H1 (cell line): ENCODE results near the gene TMEM235. TPM values are rescaled to one million over a fixed set of nuclear protein-coding genes. Genes with fewer than 3 reads are reported as not detected.

Experiments used
- CTCF ChIA-PET: fragments of 300-600 bp; sonication (Branson Sonifier 250); formaldehyde crosslinking; loops from one replicate; lab custom pipeline; 2021; ENCODE audit not compliant: partially characterized antibody; lab: Charles Lee
- POLR2A ChIA-PET: fragments of 300-600 bp; sonication (Branson Sonifier 250); formaldehyde crosslinking; loops from one replicate; lab custom pipeline; 2021; ENCODE audit warnings: inconsistent platforms; ENCODE audit not compliant: partially characterized antibody; lab: Charles Lee
- DNase-seq, 2 experiments: peaks; one replicate each; pipeline versions ENCODE4 v3.0.0 to v3.0.0-alpha.2; 2010 to 2022; ENCODE audit warnings: low spot score in 2 of 2, low read depth in 1 of 2, mixed read lengths in 1 of 2
- FAIRE-seq: peaks from 2 replicates; lab custom pipeline; 2011; peaks lifted over from hg19 to GRCh38; lab: Jason Lieb, UNC
- H2AFZ ChIP-seq: 2 replicates; pipeline ENCODE4 v1.8.1; 2012; ENCODE audit warnings: low read length, inconsistent platforms
- H2AK5ac ChIP-seq: 2 replicates; pipeline ENCODE4 v1.6.1; 2013; ENCODE audit warnings: low read depth, low read length
- H2BK120ac ChIP-seq: replicated peaks from 2 replicates; pipeline ENCODE3; 2013; ENCODE audit warnings: low read depth, low read length, inconsistent platforms
- H2BK12ac ChIP-seq: 2 replicates; pipeline ENCODE4 v1.6.1; 2013; ENCODE audit warnings: low read depth, low read length
- H2BK15ac ChIP-seq: 2 replicates; pipeline ENCODE4 v1.6.1; 2013; ENCODE audit warnings: low read length
- H2BK20ac ChIP-seq: 2 replicates; pipeline ENCODE4 v1.6.1; 2013; ENCODE audit warnings: low read length
- H2BK5ac ChIP-seq: 2 replicates; pipeline ENCODE4 v1.6.1; 2013; ENCODE audit warnings: low read depth, low read length
- H3K14ac ChIP-seq: 2 replicates; pipeline ENCODE4 v1.6.1; 2013; ENCODE audit warnings: inconsistent platforms; ENCODE audit not compliant: insufficient read length
- H3K18ac ChIP-seq: 2 replicates; pipeline ENCODE4 v1.6.1; 2013; ENCODE audit warnings: low read length; ENCODE audit errors: extremely low read depth
- H3K23ac ChIP-seq: 2 replicates; pipeline ENCODE4 v1.6.1; 2013; ENCODE audit warnings: inconsistent platforms; ENCODE audit not compliant: insufficient read length
- H3K23me2 ChIP-seq: 2 replicates; pipeline ENCODE4 v1.6.1; 2013; ENCODE audit warnings: low read depth, low read length
- H3K27ac ChIP-seq: 2 replicates; pipeline ENCODE4 v1.6.1; 2011; ENCODE audit warnings: low read depth, low read length, inconsistent platforms
- H3K27me3 ChIP-seq, 4 experiments: replicated peaks in 1 of 4; 1 replicate in 1 of 4; 2 replicates in 3 of 4; pipeline versions ENCODE4 v1.6.1 to v1.8.1; 2011 to 2013; ENCODE audit warnings: low read length in 3 of 4, mild to moderate bottlenecking in 3 of 4, inconsistent platforms in 2 of 4, mixed read lengths in 2 of 4, moderate library complexity in 1 of 4; ENCODE audit not compliant: control insufficient read depth in 3 of 4, insufficient read depth in 3 of 4; ENCODE audit errors: extremely low read depth in 1 of 4
- H3K36me3 ChIP-seq, 4 experiments: 2 replicates each; pipeline versions ENCODE4 v1.6.1 to v1.8.1; 2011 to 2013; ENCODE audit warnings: mild to moderate bottlenecking in 4 of 4, low read length in 3 of 4, moderate library complexity in 2 of 4, control low read depth in 1 of 4, inconsistent platforms in 1 of 4; ENCODE audit not compliant: insufficient read depth in 4 of 4, control insufficient read depth in 2 of 4
- H3K4ac ChIP-seq: replicated peaks from 2 replicates; pipeline ENCODE3; 2013; ENCODE audit warnings: low read length, low read depth, mixed read lengths, inconsistent platforms; ENCODE audit not compliant: insufficient read length
- H3K4me1 ChIP-seq, 4 experiments: replicated peaks in 1 of 4; 1 replicate in 1 of 4; 2 replicates in 3 of 4; pipeline versions ENCODE4 v1.6.1 to v1.8.1; 2011 to 2013; ENCODE audit warnings: low read length in 3 of 4, inconsistent platforms in 2 of 4, mixed read lengths in 1 of 4; ENCODE audit not compliant: insufficient read depth in 4 of 4, control insufficient read depth in 3 of 4
- H3K4me2 ChIP-seq, 2 experiments: 2 replicates each; pipeline versions ENCODE4 v1.6.1 to v1.8.1; 2011 to 2013; ENCODE audit warnings: low read depth in 2 of 2, low read length in 2 of 2, control low read depth in 1 of 2, inconsistent platforms in 1 of 2, mild to moderate bottlenecking in 1 of 2; ENCODE audit not compliant: insufficient read depth in 1 of 2
- H3K4me3 ChIP-seq, 4 experiments: fragments of 200-600, 300-600 bp in 1 of 4; sonication (generic), shearing (Covaris generic), sonication (Bioruptor Twin) in 1 of 4; 2 replicates each; pipeline versions ENCODE4 v1.5.1 to v1.8.1; 2011 to 2016; ENCODE audit warnings: low read length in 4 of 4, low read depth in 3 of 4, control low read depth in 2 of 4, inconsistent platforms in 2 of 4, mild to moderate bottlenecking in 2 of 4, mixed read lengths in 1 of 4, moderate library complexity in 1 of 4; ENCODE audit not compliant: insufficient read depth in 2 of 4; ENCODE audit errors: extremely low read depth in 1 of 4
- H3K56ac ChIP-seq: replicated peaks from 2 replicates; pipeline ENCODE3; 2013; ENCODE audit warnings: low read depth, mild to moderate bottlenecking, mixed read lengths, low read length, inconsistent platforms; ENCODE audit not compliant: insufficient read length
- H3K79me1 ChIP-seq: 2 replicates; pipeline ENCODE4 v1.6.1; 2013; ENCODE audit warnings: low read depth, low read length, control low read depth
- H3K79me2 ChIP-seq, 2 experiments: 2 replicates each; pipeline versions ENCODE4 v1.6.1 to v1.8.1; 2012 to 2013; ENCODE audit warnings: low read length in 2 of 2, mild to moderate bottlenecking in 2 of 2, inconsistent platforms in 1 of 2; ENCODE audit not compliant: insufficient read depth in 2 of 2, control insufficient read depth in 1 of 2
- H3K9ac ChIP-seq, 4 experiments: replicated peaks in 1 of 4; 1 replicate in 1 of 4; 2 replicates in 3 of 4; pipeline versions ENCODE4 v1.6.1 to v1.8.1; 2011 to 2013; ENCODE audit warnings: low read depth in 3 of 4, low read length in 3 of 4, control low read depth in 2 of 4, mild to moderate bottlenecking in 2 of 4, moderate library complexity in 2 of 4, inconsistent platforms in 1 of 4; ENCODE audit errors: extremely low read depth in 1 of 4
- H3K9me3 ChIP-seq, 2 experiments: 2 replicates each; pipeline versions ENCODE4 v1.6.1 to v1.8.1; 2012 to 2013; ENCODE audit warnings: mild to moderate bottlenecking in 2 of 2, moderate library complexity in 2 of 2, control low read depth in 1 of 2, inconsistent platforms in 1 of 2, low read depth in 1 of 2, low read length in 1 of 2, mixed read lengths in 1 of 2; ENCODE audit not compliant: insufficient read depth in 2 of 2
- H4K20me1 ChIP-seq, 2 experiments: replicated peaks in 1 of 2; 2 replicates each; pipeline versions ENCODE3 to v1.8.1; 2011 to 2013; ENCODE audit warnings: inconsistent platforms in 2 of 2, low read length in 2 of 2, mild to moderate bottlenecking in 1 of 2; ENCODE audit not compliant: insufficient read depth in 2 of 2, control insufficient read depth in 1 of 2
- H4K5ac ChIP-seq: 2 replicates; pipeline ENCODE4 v1.6.1; 2013; ENCODE audit warnings: low read length, low read depth, mixed read lengths, inconsistent platforms; ENCODE audit not compliant: insufficient read length
- H4K8ac ChIP-seq: 2 replicates; pipeline ENCODE4 v1.8.0; 2013; ENCODE audit warnings: mild to moderate bottlenecking, moderate library complexity, low read length, inconsistent platforms; ENCODE audit not compliant: insufficient read depth; ENCODE audit errors: extremely low read depth
- H4K91ac ChIP-seq: replicated peaks from 2 replicates; pipeline ENCODE3; 2013; ENCODE audit warnings: low read length, mixed read lengths, inconsistent platforms; ENCODE audit not compliant: insufficient read length
- WGBS, 2 experiments: shearing (Covaris generic) in 1 of 2; methylation state at CpG; one replicate each; pipeline versions ENCODE4 v1.1.6 to v1.1.7; 2013 to 2015; ENCODE audit warnings: low lambda C conversion rate in 2 of 2, mixed read lengths in 2 of 2, inconsistent platforms in 1 of 2, low coverage in 1 of 2, missing lambda C conversion rate in 1 of 2; ENCODE audit not compliant: insufficient replicate concordance in 2 of 2, insufficient coverage in 1 of 2, insufficient read length in 1 of 2; ENCODE audit errors: extremely low coverage in 1 of 2, missing lambda C conversion rate in 1 of 2; 5-methylcytosine and 5-hydroxymethylcytosine counted together
- polyA plus RNA-seq, 7 experiments: library from polyadenylated mRNA; depleted of rRNA in 3 of 7; stranded (reverse) in 5 of 7; unstranded in 2 of 7; fragments of >200 nt in 5 of 7; fragments of 200-250 nt in 2 of 7; gene quantifications; 1 replicate in 5 of 7; 2 replicates in 1 of 7; 4 replicates in 1 of 7; pipeline versions ENCODE4 v1.2.1 to v1.2.3, GENCODE V29; 2011 to 2013; ENCODE audit warnings: missing spikeins in 2 of 7, mixed read lengths in 2 of 7
- total RNA-seq: library from RNA; stranded (reverse); fragmentation: NEBNext Ultra II Directional; extraction: Animal tissue kit (Norgen Biotek cat#: 25700); gene quantifications from 2 replicates; pipeline ENCODE4 v1.2.1, GENCODE V29; 2021

The TMEM235 gene
- total and polyA plus RNA-seq, 2 of the 8 experiments (the other 6 are each of a cell fraction or from before 2014, with no cell fraction given), result 0.05 to 0.15 TPM

DNA sequence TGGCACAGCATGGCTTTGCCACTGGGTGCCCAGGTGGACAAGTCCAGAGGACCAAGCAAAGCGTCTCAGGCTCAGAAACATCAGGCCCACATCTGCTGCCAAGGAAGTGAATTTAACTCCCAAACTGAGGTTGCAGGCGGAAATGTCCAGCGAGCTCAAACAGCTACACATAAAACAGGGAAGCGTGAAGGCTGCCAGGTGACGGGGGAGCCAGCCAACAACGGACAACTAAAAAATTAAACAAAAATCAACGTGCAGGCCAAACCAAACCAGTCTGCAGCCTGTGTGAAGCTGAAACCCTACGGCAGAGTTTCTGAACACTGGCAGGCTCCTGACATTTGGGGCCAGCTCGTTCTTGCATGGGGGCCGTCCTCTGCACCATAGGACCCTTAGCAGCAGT is 47.1 kb upstream of the TMEM235 start:
- no peaks in the 10 kb centered on the region; a peak in 1 of 7 replicates for H3K27me3 ChIP-seq
- no peak overlapping the region for H3K18ac ChIP-seq
- DNase-seq, result no peak
- no peak overlapping the region for H3K27ac ChIP-seq
- H2AK5ac ChIP-seq, result no peak overlapping the region
- H3K4me1 ChIP-seq, result peaks cover 0 to 13% (median 5%) of the 10 kb centered on the region in 4 experiments; a peak in 6 of 7 replicates
- peak overlapping the region in 2 of 4 experiments; percentile 9 to 24; a peak in 1 of 7 replicates for H3K9ac ChIP-seq
- H3K23me2 ChIP-seq, result peaks cover 4% of the 10 kb centered on the region
- H3K4me2 ChIP-seq, result peak overlapping the region in 1 of 2 experiments; percentile 80; a peak in 1 of 4 replicates
- peaks cover 12% of the 10 kb centered on the region for H3K79me1 ChIP-seq
- POLR2A ChIA-PET, result interaction anchor here (0.7 to 7.3 kb wide), 10 partner anchors 8 to 54 kb away, joined by 3 to 67 read pairs (median 5); no protein-coding TSS in a partner anchor
- no peak overlapping the region for H2BK5ac ChIP-seq
- H3K4me3 ChIP-seq, result no peak overlapping the region
- CTCF ChIA-PET, result interaction anchor here (0.6 to 6.9 kb wide), 5 partner anchors 8 to 96 kb away, joined by 3 to 76 read pairs (median 5); no protein-coding TSS in a partner anchor
- WGBS, 2 experiments, result 92% methylated on average over 10 of the region's 10 CpGs; no CpG with 5 or more reads in 1 of the 2 experiments
- H3K56ac ChIP-seq, result no peak overlapping the region
- H3K9me3 ChIP-seq, result no peaks in the 10 kb centered on the region
- H3K14ac ChIP-seq, result no peak overlapping the region
- peaks cover 0 to 42% of the 10 kb centered on the region in 2 experiments; a peak in 3 of 4 replicates for H3K79me2 ChIP-seq
- H4K8ac ChIP-seq, result no peak overlapping the region
- peaks cover 10% of the 10 kb centered on the region in 2 experiments for H4K20me1 ChIP-seq
- no peak overlapping the region for H2AFZ ChIP-seq
- no peak overlapping the region for H2BK12ac ChIP-seq
- no peak overlapping the region for H2BK20ac ChIP-seq
- no peak overlapping the region for H3K4ac ChIP-seq
- FAIRE-seq, result no peak
- H2BK15ac ChIP-seq, result no peak overlapping the region
- H3K23ac ChIP-seq, result no peak overlapping the region
- H4K5ac ChIP-seq, result no peak overlapping the region
- H4K91ac ChIP-seq, result no peak overlapping the region
- H2BK120ac ChIP-seq, result no peak overlapping the region
- H3K36me3 ChIP-seq, result peaks cover 22 to 57% (median 39%) of the 10 kb centered on the region in 4 experiments
